ENCODE measurements around the gene IL1A. TPM values are rescaled to one million over a fixed set of nuclear protein-coding genes. Genes with fewer than 3 reads are reported as not detected.

IL1A gene
- total and polyA plus RNA-seq, 2 experiments from 2014 or later: 1.4 to 2.3 TPM

GRCh38 chr2:112779598-112779997, 4.7 kb downstream of the IL1A start:
- Histone ChIP-seq H3K4me2 (no peak overlapping the region), H3K27ac (no peak overlapping the region), H3K9me2 (replicated peaks; ENCODE audit: insufficient read depth) (no peaks in the 10 kb centered on the region), H3K79me2 (no peaks in the 10 kb centered on the region), H3K4me1 (ENCODE audit: insufficient read depth) (no peaks in the 10 kb centered on the region), H3K36me3 (replicated peaks; ENCODE audit: insufficient read depth, low read depth) (no peaks in the 10 kb centered on the region), H3K4me3 (no peak overlapping the region), H4K20me1 (ENCODE audit: insufficient read depth, poor library complexity, severe bottlenecking) (no peaks in the 10 kb centered on the region), H2AFZ (no peak overlapping the region), H3K27me3 (no peaks in the 10 kb centered on the region), H3K9me3 (ENCODE audit: low read depth) (no peaks in the 10 kb centered on the region)
- 96% methylated on average over 1 of the region's 1 CpG for WGBS (ENCODE audit: low lambda C conversion rate, missing lambda C conversion rate)
- TF ChIP-seq EZH2 (IDR thresholded peaks at IDR 0.05; ENCODE audit: borderline replicate concordance) (no peak), CTCF (IDR thresholded peaks at IDR 0.05; ENCODE audit: poor library complexity) (no peak), EZH2phosphoT487 (IDR thresholded peaks at IDR 0.05; ENCODE audit: low read depth, severe bottlenecking, unreplicated experiment) (no peak)
- DNase-seq (ENCODE audit: low spot score): no peak

GRCh38 chr2:112777036-112777435, 7.3 kb downstream of the IL1A start:
- Histone ChIP-seq H3K27ac (no peak overlapping the region), H3K79me2 (no peaks in the 10 kb centered on the region), H3K4me1 (ENCODE audit: insufficient read depth) (no peaks in the 10 kb centered on the region), H3K4me3 (no peak overlapping the region), H3K36me3 (replicated peaks; ENCODE audit: insufficient read depth, low read depth) (no peaks in the 10 kb centered on the region), H3K9me2 (replicated peaks; ENCODE audit: insufficient read depth) (no peaks in the 10 kb centered on the region), H3K27me3 (no peaks in the 10 kb centered on the region), H3K4me2 (no peak overlapping the region), H4K20me1 (ENCODE audit: insufficient read depth, poor library complexity, severe bottlenecking) (no peaks in the 10 kb centered on the region), H2AFZ (no peak overlapping the region), H3K9me3 (ENCODE audit: low read depth) (no peaks in the 10 kb centered on the region)
- no peak for DNase-seq (ENCODE audit: low spot score)
- TF ChIP-seq CTCF (IDR thresholded peaks at IDR 0.05; ENCODE audit: poor library complexity) (no peak), EZH2 (IDR thresholded peaks at IDR 0.05; ENCODE audit: borderline replicate concordance) (no peak), EZH2phosphoT487 (IDR thresholded peaks at IDR 0.05; ENCODE audit: low read depth, severe bottlenecking, unreplicated experiment) (no peak)

- 100% methylated on average over 1 of the region's 3 CpGs for WGBS (ENCODE audit: low lambda C conversion rate, missing lambda C conversion rate)
These were observed 8.2 kb downstream of the IL1A start for GRCh38 chr2:112776113-112776512.

More at GRCh38 chr2:112776113-112776512, 8.2 kb downstream of the IL1A start:
- TF ChIP-seq EZH2phosphoT487 (IDR thresholded peaks at IDR 0.05; ENCODE audit: low read depth, severe bottlenecking, unreplicated experiment): no peak
- no peak for TF ChIP-seq EZH2 (IDR thresholded peaks at IDR 0.05; ENCODE audit: borderline replicate concordance)
- TF ChIP-seq CTCF (IDR thresholded peaks at IDR 0.05; ENCODE audit: poor library complexity): no peak
- Histone ChIP-seq H3K9me3 (ENCODE audit: low read depth) (no peaks in the 10 kb centered on the region), H3K27ac (no peak overlapping the region), H2AFZ (no peak overlapping the region), H4K20me1 (ENCODE audit: insufficient read depth, poor library complexity, severe bottlenecking) (no peaks in the 10 kb centered on the region), H3K4me1 (ENCODE audit: insufficient read depth) (no peaks in the 10 kb centered on the region), H3K27me3 (no peaks in the 10 kb centered on the region), H3K4me2 (no peak overlapping the region), H3K4me3 (no peak overlapping the region), H3K79me2 (no peaks in the 10 kb centered on the region), H3K36me3 (replicated peaks; ENCODE audit: insufficient read depth, low read depth) (no peaks in the 10 kb centered on the region), H3K9me2 (replicated peaks; ENCODE audit: insufficient read depth) (no peaks in the 10 kb centered on the region)
- DNase-seq (ENCODE audit: low spot score): no peak
